ENCODE results near the gene CYP2S1.
"Not testable (repeated sequence)": the region's sequence is repeated elsewhere in the genome, so short reads cannot be mapped to it uniquely, and the experiment has no call there.

The CYP2S1 gene

DNA sequence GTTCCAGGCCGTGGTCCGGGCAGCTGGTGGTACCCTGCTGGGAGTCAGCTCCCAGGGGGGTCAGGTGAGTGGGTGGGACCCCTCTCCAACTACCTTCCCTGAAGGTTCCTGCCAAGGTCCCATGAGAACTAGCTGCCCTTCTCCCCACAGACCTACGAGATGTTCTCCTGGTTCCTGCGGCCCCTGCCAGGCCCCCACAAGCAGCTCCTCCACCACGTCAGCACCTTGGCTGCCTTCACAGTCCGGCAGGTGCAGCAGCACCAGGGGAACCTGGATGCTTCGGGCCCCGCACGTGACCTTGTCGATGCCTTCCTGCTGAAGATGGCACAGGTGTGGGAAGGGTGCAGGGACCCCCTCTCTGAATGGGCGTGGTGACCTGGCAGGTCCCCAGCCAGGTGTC lies 5.5 kb downstream of the CYP2S1 start:
- in situ Hi-C loops (cut with MboI; ENCODE audit: low sequenced_read_pairs, unreplicated experiment): no loop called here
- no peak for TF ChIP-seq CTCF (IDR thresholded peaks at IDR 0.05; ENCODE audit: borderline replicate concordance, control extremely low read depth, extremely low read depth, insufficient read depth, missing control alignments)

DNA sequence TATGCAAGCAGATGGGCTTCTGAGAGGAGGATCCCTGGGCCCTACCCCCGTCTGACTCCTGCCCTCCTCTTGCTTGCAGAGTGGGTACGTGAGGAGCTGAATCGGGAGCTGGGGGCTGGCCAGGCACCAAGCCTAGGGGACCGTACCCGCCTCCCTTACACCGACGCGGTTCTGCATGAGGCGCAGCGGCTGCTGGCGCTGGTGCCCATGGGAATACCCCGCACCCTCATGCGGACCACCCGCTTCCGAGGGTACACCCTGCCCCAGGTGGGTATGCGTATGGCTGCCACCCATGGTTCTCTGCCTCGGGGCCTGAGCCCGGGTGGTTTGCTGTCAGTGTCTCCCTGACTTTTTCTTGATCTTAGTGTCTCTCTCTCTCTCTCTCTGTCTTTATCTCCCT lies 10.4 kb downstream of the CYP2S1 start:
- no peak for DNase-seq (ENCODE audit: low spot score)
- in situ Hi-C loops (cut with MboI; ENCODE audit: low sequenced_read_pairs, unreplicated experiment): no loop called here
- TF ChIP-seq CTCF (IDR thresholded peaks at IDR 0.05; ENCODE audit: borderline replicate concordance, control extremely low read depth, extremely low read depth, insufficient read depth, missing control alignments): no peak

More for the DNA sequence above, 5.5 kb downstream of the CYP2S1 start:
- DNase-seq (ENCODE audit: low spot score): no peak

DNA sequence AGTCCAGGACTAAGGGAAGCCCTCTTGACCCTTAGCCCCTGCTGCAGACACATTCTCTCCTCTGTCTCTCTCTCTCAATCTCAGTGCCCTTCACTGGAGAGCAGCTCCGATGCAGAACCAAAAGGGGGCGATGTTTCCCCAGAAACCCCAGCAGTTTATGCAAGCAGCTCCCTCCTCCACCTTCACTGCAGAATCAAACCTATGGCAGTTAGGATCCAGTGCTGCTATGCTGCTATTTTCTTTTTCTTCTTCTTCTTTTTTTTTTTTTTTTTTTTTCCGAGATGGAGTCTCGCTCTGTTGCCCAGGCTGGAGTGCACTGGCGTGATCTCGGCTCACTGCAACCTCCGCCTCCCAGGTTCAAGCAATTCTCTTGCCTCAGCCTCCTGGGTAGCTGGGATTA lies 11.3 kb downstream of the CYP2S1 start:
- peak; percentile 85 for DNase-seq (ENCODE audit: low spot score)
- TF ChIP-seq CTCF (IDR thresholded peaks at IDR 0.05; ENCODE audit: borderline replicate concordance, control extremely low read depth, extremely low read depth, insufficient read depth, missing control alignments): peak; percentile 81
- in situ Hi-C loops (cut with MboI; ENCODE audit: low sequenced_read_pairs, unreplicated experiment): not testable (repeated sequence)

DNA sequence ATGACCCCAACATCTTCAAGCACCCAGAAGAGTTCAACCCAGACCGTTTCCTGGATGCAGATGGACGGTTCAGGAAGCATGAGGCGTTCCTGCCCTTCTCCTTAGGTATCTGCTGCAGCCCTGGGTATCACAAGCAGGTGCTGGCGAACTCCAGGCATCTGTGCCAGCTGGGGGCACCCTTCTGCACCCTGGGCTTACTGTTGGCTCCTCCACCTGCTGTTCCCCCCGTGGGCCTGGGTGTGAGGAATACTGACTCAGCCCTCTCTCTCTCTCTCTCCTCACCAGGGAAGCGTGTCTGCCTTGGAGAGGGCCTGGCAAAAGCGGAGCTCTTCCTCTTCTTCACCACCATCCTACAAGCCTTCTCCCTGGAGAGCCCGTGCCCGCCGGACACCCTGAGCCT lies 13.0 kb downstream of the CYP2S1 start:
- in situ Hi-C loops (cut with MboI; ENCODE audit: low sequenced_read_pairs, unreplicated experiment): no loop called here
- TF ChIP-seq CTCF (IDR thresholded peaks at IDR 0.05; ENCODE audit: borderline replicate concordance, control extremely low read depth, extremely low read depth, insufficient read depth, missing control alignments): peak; percentile 23

GRCh38 chr19:41206456-41206855 lies 13.4 kb downstream of the CYP2S1 start:
- no peak for TF ChIP-seq CTCF (IDR thresholded peaks at IDR 0.05; ENCODE audit: borderline replicate concordance, control extremely low read depth, extremely low read depth, insufficient read depth, missing control alignments)
- no peak for DNase-seq (ENCODE audit: low spot score)
- in situ Hi-C loops (cut with MboI; ENCODE audit: low sequenced_read_pairs, unreplicated experiment): no loop called here

More for the DNA sequence above, 13.0 kb downstream of the CYP2S1 start:
- DNase-seq (ENCODE audit: low spot score): no peak

DNA sequence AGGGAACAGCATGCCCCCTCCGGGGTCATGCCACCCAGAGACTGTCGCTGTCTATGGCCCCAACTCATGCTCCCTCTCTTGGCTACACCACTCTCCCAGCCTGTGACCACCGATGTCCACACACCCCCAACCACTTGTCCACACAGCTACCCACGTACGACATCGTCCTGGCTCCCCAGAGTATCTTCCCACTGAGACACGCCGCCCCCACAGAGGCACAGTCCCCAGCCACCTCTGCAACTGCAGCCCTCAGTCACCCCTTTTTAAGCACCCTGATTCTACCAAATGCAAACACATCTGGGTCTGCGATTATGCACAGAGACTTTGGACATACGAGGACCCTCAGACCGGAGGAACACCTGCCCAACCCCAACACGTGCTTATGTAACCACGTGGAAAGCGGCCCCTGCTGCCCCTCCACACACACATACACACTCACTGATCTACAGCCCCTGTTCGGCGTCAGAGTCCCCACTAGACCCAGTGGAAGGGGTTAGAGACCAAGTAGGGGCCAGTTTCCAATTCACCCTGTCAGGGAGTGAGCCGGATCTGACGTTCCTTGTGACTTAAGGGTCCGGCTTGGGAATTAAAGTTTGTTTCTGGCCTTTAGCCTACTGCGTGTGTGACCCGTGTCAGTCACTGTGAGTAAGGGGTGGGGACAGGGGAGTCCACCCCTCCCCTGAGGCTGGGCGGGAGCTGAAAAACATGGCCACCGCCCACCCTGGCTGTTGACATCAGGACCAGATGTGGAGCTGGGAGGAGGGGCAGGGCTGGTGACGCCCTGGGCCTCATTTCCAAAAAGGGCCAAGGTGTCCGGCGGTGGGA lies 14.1 kb downstream of the CYP2S1 start:
- in situ Hi-C loops (cut with MboI; ENCODE audit: low sequenced_read_pairs, unreplicated experiment): no loop called here
- no peak for DNase-seq (ENCODE audit: low spot score)
- TF ChIP-seq CTCF (IDR thresholded peaks at IDR 0.05; ENCODE audit: borderline replicate concordance, control extremely low read depth, extremely low read depth, insufficient read depth, missing control alignments): no peak

Data from GM13976 (cell line).